Measurements from ENCODE around the gene SGF29. TPM values are rescaled to one million over a fixed set of nuclear protein-coding genes. Genes with fewer than 3 reads are reported as not detected.
"Not testable (repeated sequence)": the region's sequence is repeated elsewhere in the genome, so short reads cannot be mapped to it uniquely, and the experiment has no call there.

The SGF29 gene
- total RNA-seq, 2 experiments from 2014 or later = 29.6 to 33.0 TPM

- CTCF ChIA-PET = no interaction called here
Observed at GRCh38 chr16:28531777-28532744, 21.7 kb upstream of the SGF29 start.

DNA sequence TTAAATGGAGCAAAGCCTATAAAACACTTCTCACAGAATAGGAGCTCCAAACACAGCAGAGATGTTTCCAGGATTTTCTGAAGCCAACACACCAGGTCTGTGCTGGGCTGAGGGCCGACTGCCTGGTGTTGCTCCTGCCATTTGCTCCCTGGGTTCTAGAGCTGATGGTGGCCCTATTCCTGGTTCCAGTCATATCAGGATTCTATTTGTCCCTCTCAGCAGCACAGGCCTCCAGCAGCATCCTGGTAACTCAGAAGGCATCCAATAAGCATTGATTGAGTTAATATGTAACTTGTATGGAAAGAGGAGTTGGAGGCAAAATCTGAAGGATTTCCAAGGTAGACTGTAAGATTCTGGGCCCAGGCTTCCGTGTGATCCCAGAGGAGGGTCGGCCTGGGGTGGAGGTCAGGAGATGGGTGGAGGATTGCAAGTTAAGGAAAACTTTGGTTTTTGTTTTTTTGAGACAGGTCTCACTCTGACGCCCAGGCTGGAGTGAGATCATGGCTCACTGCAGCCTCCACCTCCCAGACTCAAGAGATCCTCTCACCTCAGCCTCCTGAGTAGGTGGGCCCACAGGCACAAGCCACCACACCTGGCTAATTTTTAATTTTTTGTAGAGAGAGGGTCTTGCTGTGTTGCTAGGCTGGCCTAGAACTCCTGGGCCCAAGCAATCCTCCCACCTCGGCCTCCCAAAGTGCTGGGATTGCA, 20.6 kb upstream of the SGF29 start:
- ChIA-PET CTCF (no interaction called here), POLR2A (no interaction called here)

More at GRCh38 chr16:28531777-28532744, 21.7 kb upstream of the SGF29 start:
- POLR2A ChIA-PET = no interaction called here

DNA sequence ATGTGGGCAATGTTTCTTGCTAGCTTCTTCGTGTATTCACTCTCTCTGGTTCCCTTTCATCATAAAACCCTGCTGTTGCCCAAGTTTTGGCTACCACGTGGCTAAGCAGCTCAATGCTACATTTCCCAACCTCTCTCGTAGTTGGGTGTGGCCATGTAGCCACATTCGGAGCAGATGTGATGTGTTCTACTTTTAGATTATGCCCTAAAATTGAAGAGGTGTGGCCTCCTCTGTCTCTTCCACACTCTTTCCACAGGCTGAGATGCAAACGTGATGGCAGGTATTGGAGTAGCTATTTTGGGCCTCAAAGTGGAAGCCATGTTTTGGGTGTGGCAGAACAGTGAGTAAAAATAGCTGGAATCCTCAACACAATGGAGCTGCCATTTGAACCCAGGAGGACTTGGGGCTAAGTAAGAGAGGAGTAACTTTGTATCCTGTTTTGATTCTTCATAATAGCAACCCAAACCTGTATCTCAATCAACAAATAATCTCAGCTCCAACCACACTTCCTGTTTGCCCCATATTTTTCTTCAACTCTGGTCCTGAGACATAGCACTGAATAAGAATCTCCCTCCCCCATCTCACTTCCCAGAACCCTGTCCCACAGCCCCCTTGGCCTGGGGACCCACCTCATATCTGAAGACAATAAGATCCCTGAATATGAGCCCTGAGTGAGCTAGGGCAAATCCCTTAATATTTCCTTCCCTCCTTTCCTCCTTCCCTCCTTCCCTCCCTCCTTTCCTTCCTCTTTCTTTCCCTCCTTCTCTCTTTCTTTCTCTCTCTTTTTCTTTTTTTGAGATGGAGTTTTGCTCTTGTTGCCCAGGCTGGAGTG, 19.0 kb upstream of the SGF29 start:
- ChIA-PET POLR2A (no interaction called here), CTCF (interaction anchor here (0.8 kb wide), 1 partner anchor 13 kb away, joined by 3 read pairs; no protein-coding TSS in a partner anchor)

DNA sequence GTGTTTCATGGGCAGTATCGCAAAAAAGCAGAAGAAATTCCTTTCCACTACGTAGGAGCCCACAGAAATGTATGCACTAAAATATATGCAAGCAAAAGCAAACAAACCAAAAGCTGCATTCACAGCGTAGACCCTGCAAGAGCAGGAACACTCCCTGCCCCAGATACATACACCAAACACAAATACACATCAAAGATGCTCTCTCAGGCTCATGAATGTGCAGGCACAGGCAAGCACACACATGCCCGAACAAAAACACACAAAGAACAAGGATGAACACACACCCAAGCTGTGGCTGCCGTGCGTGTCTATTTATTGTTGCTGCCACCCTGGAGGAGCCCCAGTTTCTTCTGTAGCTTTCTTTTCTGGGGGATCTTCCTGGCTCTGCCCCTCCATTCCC, 16.6 kb upstream of the SGF29 start:
- ChIA-PET POLR2A (no interaction called here), CTCF (no interaction called here)

DNA sequence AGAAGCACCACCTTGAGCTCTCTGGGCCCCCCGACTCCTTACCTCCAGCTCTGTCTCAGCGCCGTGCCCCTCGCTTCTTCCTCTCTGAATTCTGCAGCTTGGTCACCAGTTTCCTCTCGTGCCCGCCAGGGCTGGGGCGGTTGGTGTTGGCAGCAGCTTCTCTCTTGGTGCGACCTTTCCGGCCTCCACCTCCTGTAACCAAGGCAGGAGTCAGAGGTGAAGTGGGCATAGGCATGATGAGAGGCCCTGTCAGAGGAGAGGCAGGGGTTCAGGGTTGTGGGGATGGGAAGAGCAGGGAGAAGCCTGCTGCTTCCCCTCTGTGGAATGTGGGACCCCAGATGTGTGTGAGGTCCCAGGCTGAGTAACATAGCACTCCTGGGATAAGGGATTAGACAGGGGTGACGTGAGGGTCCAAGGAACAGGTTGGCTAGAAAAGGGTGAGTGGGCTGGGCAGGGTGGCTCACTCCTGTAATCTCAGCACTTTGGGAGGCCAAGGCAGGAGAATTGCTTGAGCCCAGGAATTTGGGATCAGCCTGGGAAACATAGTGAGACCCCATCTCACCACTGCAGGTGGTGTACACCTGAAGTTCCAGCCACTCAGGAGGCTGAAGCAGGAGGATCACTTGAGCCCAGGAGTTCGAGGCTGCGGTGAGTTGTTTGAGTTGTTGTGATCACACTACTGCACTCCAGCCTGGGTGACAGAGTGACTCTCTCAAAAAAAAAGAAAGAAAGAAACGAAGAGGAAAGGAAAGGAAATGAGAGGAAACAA, 15.6 kb upstream of the SGF29 start:
- ChIA-PET CTCF (no interaction called here), POLR2A (no interaction called here)

DNA sequence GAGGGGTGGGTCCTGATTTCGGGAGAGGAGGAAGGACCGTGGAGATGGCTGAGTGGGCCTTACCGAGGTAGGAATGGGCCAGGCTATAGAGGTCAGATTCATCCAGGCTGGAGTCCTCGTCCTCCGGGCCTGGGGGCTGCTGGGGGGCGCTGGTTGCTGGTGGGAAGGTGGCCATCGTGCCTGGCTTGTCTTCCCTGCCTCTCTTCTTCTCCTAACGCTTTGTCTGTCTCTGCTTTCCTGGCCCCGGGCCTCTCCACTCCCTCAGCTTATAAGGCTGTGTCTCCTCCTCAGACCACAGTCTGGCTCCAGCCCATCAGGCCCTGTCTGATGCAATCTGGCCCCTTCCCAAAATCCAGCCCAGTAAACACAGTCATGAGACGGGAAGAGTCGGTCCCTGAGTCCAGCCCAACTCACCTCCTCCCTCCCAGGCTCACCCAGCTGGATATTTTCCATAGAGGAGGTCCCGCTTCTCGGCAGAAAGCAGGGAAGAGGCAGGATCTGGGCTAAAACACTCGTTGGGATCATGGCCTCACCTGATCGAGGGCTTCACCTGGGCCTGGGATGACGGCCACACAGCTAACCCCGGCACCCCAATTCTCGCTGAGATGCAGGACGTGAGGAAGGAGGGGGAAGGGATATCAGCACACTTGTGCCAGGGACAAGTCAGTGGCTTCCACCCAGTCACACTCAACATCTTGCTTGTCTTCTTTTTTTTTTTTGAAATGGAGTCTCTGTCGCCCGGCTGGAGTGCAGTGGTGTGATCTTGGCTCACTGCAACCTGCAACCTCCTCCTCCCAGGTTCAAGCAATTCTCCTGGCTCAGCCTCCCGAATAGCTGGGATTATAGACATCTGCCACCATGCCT, 14.8 kb upstream of the SGF29 start, which contains the start of gene NUPR1:
NUPR1 (minus strand) TSS at position 242 of the 864 bp plus-strand sequence; CDS start at position 175, 67 bp downstream.
- CTCF ChIA-PET = no interaction called here
- POLR2A ChIA-PET = no interaction called here

DNA sequence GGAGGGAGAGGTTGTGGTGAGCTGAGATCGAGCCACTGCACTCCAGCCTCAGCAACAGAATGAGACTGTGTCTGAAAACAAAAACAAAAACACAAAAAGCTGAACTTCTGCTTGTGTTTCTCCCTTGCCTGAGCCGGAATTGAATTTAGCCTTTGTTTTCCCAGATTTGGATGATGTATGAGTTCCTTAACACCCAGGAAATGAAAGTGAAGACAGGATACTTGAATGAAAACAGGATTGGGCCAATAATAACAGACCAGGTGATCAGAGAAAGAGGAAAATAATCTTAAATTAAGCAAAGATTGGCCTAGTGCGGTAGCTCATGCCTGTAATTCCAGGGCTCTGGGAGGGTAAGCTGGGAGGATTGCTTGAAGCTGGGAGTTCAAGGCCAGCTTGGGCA, 13.4 kb upstream of the SGF29 start:
- CTCF ChIA-PET = no interaction called here

GRCh38 chr16:28542646-28543045, 11.1 kb upstream of the SGF29 start:
- CTCF ChIA-PET = no interaction called here
- POLR2A ChIA-PET = no interaction called here

More for the DNA sequence above, 13.4 kb upstream of the SGF29 start:
- POLR2A ChIA-PET = no interaction called here

DNA sequence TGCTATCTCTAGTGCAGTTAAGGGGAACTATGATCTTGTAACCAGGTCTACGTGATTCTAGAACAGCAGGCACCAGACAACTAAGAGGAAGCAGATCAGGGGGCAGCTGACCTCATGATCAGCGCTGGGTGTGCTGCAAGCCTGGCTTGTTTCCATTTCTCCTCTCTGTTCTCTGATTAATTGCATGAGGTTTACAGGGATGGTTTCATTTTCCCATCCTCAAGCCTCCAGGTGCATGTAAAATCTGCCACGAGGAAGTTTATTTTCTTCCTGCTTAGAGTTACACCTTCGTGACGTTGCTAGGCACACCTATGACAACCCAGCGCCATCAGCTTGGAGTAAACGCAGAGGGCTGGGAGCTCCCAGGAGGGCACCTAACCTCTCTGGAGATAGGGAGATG, 10.6 kb upstream of the SGF29 start:
- CTCF ChIA-PET = no interaction called here
- POLR2A ChIA-PET = no interaction called here

DNA sequence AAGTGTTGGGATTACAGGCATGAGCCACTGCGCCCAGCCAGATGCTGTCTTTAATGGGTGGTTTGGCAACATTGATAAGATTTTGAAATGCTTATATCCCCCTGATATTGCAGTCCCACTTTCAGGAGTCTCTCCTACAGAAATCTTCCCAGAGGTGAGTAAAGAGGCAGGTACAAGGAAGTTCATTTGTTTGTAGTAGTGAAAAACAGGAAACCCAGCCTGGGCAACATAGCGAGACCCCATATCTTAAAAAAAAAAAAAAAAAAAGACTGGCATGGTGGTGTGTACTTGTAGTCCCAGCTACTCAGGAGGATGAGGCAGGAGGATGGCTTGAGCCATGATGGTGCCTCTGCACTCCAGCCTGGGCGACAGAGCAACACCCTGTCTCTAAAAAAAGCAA, 8.7 kb upstream of the SGF29 start:
- POLR2A ChIA-PET = no interaction called here
- CTCF ChIA-PET = no interaction called here

GRCh38 chr16:28545964-28546363, 7.8 kb upstream of the SGF29 start:
- CTCF ChIA-PET, POLR2A ChIA-PET: not testable (repeated sequence)

DNA sequence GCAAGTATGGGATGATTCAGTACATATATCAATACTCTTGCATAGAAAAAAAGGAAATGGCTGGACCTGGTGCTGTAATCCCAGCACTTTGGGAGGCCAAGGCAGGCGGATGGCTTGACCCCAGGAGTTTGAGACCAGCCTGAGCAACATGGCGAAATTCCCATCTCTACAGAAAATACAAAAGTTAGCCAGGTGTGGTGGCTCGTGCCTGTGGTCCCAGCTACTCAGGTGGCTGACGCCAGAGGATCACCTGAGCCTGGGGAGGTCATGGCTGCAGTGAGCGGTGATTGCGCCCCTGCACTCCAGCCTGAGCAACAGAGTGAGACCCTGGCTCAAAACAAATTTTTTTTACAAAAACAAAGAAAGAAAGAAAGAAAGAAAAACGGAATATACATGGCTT, 7.1 kb upstream of the SGF29 start:
- POLR2A ChIA-PET = no interaction called here
- CTCF ChIA-PET = no interaction called here

DNA sequence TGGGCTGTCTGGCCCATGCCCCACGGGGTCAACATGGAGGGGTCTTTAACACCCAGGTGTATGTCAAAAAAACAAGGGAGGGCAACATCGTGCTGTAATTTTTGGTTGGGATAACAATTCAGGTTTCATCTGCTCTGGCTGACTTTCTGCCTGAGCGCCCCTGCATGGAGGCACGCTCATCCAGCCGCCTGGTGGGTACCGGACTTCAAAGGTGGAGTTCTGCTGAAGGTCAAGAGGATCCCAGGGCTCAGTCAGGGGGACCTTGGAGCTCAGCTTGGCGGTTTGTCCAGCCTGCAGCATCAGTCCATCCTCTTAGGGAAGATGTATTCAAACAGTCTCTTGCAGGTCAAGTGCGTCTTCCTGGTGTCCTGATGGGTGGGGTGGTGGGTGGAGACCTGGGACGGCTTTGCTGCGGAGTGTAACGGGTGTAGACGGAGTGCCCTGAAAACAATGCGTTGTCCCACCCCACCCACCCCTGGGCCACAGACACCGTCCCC, 5.4 kb upstream of the SGF29 start:
- ChIA-PET CTCF (no interaction called here), POLR2A (interaction anchor here (0.6 kb wide), 1 partner anchor 56 kb away, joined by 6 read pairs; the partner anchor contains the start of gene CLN3)

GRCh38 chr16:28549301-28549899, 4.3 kb upstream of the SGF29 start:
- POLR2A ChIA-PET = interaction anchor here (0.6 kb wide), 1 partner anchor 59 kb away, joined by 4 read pairs; no protein-coding TSS in a partner anchor
- CTCF ChIA-PET = no interaction called here

DNA sequence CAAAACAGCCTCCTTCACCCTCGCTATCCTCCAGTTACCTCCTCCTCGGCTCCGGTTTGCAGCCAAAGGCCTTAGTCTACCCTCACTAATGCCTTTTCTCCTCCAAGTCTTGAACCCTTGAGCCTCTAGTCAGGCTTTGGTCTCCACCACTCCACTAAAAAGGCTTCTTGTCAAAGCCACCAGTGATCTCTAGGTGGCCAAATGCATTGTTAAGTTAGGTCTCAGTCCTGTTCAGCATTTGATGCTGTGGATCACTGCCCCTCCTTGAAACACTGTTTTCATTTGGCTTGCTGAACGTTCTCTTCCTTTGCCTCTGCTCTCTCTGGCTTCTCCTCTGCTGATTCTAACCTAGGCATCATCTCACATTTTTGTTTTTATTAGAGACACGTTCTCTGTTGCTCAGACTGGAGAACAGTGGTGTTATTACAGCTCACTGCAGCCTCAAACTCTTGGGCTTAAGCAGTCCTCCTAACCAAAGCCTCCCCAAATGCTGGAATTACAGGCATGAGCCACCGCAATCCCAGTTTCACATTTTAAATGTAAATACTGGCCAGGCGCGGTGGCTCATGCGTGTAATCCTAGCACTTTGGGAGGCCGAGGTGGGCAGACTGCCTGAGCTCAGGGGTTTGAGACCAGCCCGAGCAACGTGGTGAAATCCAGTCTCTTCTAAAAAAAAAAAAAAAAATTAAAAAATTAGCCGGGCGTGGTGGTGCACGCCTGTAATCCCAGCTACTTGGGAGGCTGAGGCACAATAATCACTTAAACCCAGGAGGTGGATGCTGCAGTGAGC, 1.1 kb downstream of the SGF29 start:
- CTCF ChIA-PET = interaction anchor here (0.5 to 0.6 kb wide), 2 partner anchors 308 to 854 kb away, joined by 3 to 4 read pairs; no protein-coding TSS in a partner anchor
- POLR2A ChIA-PET = interaction anchor here (0.6 to 1.4 kb wide), 4 partner anchors 59 to 68 kb away, joined by 3 to 14 read pairs (median 4); partner anchors contain the start of gene APOBR

DNA sequence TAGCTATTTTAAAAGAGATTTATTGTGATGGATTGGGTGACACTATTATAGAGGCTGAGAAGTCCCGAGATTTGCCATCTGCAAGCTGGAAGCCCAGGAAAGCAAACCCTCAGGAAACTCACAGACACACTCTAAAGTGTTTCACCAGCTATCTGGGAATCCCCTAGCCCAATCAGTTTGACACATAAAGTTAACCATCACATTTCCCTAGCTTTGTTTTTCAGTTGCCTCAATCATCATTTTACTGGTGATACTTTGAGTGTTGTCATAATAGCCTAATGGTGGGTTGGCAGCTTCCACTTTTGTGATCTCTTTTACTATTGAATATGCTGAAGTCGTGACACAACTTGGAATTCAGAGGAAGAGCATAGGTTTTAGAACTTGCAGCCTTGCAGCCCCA, 1.8 kb downstream of the SGF29 start:
- ChIA-PET POLR2A (interaction anchor here (0.6 to 1.4 kb wide), 3 partner anchors 55 to 68 kb away, joined by 4 to 5 read pairs (median 5); no protein-coding TSS in a partner anchor), CTCF (no interaction called here)

- ChIA-PET CTCF (interaction anchor here (0.9 kb wide), 1 partner anchor 389 kb away, joined by 4 read pairs; no protein-coding TSS in a partner anchor), POLR2A (no interaction called here)
Observed at GRCh38 chr16:28556914-28557320, 3.2 kb downstream of the SGF29 start.
